ENCODE results near the gene RFX8.

GRCh38 chr2:101374821-101375561, 99.9 kb downstream of the RFX8 start:
- TF ChIP-seq CTCF (IDR thresholded peaks at IDR 0.05): no peak
- TF ChIP-seq SIN3A (IDR thresholded peaks at IDR 0.05; ENCODE audit: borderline replicate concordance, low read depth, low read length): no peak
- no peak for TF ChIP-seq PBX3 (IDR thresholded peaks at IDR 0.05)
- TF ChIP-seq MXI1 (IDR thresholded peaks at IDR 0.05; ENCODE audit: low read depth, low read length): no peak
- TF ChIP-seq SMC3 (IDR thresholded peaks at IDR 0.05; ENCODE audit: low read depth, low read length): no peak
- TF ChIP-seq POLR2AphosphoS5 (IDR thresholded peaks at IDR 0.05; ENCODE audit: low read depth, low read length): no peak
- TF ChIP-seq RAD21 (IDR thresholded peaks at IDR 0.05; ENCODE audit: low read length): no peak
- TF ChIP-seq TAF1 (IDR thresholded peaks at IDR 0.05; ENCODE audit: borderline replicate concordance, low read depth, low read length): no peak
- TF ChIP-seq REST (IDR thresholded peaks at IDR 0.05; ENCODE audit: low read depth, low read length): no peak
- TF ChIP-seq EP300 (IDR thresholded peaks at IDR 0.05; ENCODE audit: borderline replicate concordance in 1 of 2, low read depth in 1 of 2, low read length in 1 of 2): no peak
- no peak for TF ChIP-seq MAX (IDR thresholded peaks at IDR 0.05; ENCODE audit: low read depth)

Data from SK-N-SH (cell line).